Body of pancreas (tissue), 4 donors: Measurements from ENCODE around the gene OLIG3. TPM values are rescaled to one million over a fixed set of nuclear protein-coding genes. Genes with fewer than 3 reads are reported as not detected.

Experiments
- ATAC-seq: fragments of 150-250 bp; one replicate; pipeline ENCODE4 v1.9.1; 2016
- DNase-seq, 4 donors: peaks; one replicate each; pipeline ENCODE4 v3.0.0-alpha.2; 2019
- H3K27ac ChIP-seq, 4 donors: fragments of 200-600 bp; sonication (generic); 1 replicate in 3 of 4; 2 replicates in 1 of 4; pipeline versions ENCODE4 v1.5.1 to v1.6.1; 2016 to 2019; ENCODE audit warnings: mild to moderate bottlenecking in 1 of 4, mixed read lengths in 1 of 4, moderate library complexity in 1 of 4
- H3K27me3 ChIP-seq, 2 donors: fragments of 200-600 bp; sonication (generic); one replicate each; pipeline ENCODE4 v1.6.0; 2016; ENCODE audit warnings: mild to moderate bottlenecking in 1 of 2
- H3K36me3 ChIP-seq, 2 donors: fragments of 200-600 bp; sonication (generic); replicated peaks in 1 of 2; 2 replicates each; pipeline ENCODE4 v1.5.1; 2016; ENCODE audit warnings: low read depth in 2 of 2; ENCODE audit not compliant: insufficient read depth in 1 of 2
- H3K4me1 ChIP-seq: fragments of 200-600 bp; sonication (generic); one replicate; pipeline ENCODE4 v1.6.0; 2016
- H3K4me3 ChIP-seq, 2 donors: fragments of 200-600 bp; sonication (generic); 1 replicate in 1 of 2; 2 replicates in 1 of 2; pipeline ENCODE4 v1.5.1; 2016 to 2019
- H3K9me3 ChIP-seq, 3 donors: fragments of 200-600 bp; sonication (generic); 1 replicate in 2 of 3; 2 replicates in 1 of 3; pipeline ENCODE4 v1.5.1; 2016
- CTCF ChIP-seq, 7 experiments: fragments of 450-650 bp in 4 of 7; fragments of 200-600 bp in 3 of 7; sonication (generic) in 3 of 7; IDR thresholded peaks; one replicate each; pipeline ENCODE4 v1.5.1; 2016 to 2019; ENCODE audit warnings: antibody characterized with exemption in 7 of 7
- POLR2A ChIP-seq, 3 donors: fragments of 450-650 bp; IDR thresholded peaks; one replicate each; pipeline ENCODE4 v1.6.1; 2016; ENCODE audit warnings: antibody characterized with exemption in 3 of 3, mild to moderate bottlenecking in 2 of 3
- WGBS, 2 donors: methylation state at CpG; one replicate each; pipeline ENCODE4 v1.1.5; 2017; 5-methylcytosine and 5-hydroxymethylcytosine counted together
- intact Hi-C: fragments of 100-400 bp; cut with DNase I; formaldehyde crosslinking; loops from one replicate; pipeline ENCODE4 v1.15.1; 2023
- total RNA-seq, 2 donors: library from RNA; depleted of rRNA; stranded (reverse); fragments of >200 nt; gene quantifications; one replicate each; pipeline ENCODE4 v1.1.0, GENCODE V29; 2016

OLIG3 gene
- total RNA-seq, 2 donors from 2014 or later, result not detected

GRCh38 chr6:137465378-137466009 is 28.7 kb downstream of the OLIG3 start:
- intact Hi-C loops, result no loop called here
- H3K4me3 ChIP-seq, result no peak overlapping the region
- DNase-seq (no peak), ATAC-seq (no peak)
- no peaks in the 10 kb centered on the region for H3K36me3 ChIP-seq
- no peaks in the 10 kb centered on the region for H3K9me3 ChIP-seq
- H3K27ac ChIP-seq, result no peak overlapping the region
- TF ChIP-seq CTCF (IDR thresholded peaks at IDR 0.05) (no peak), POLR2A (IDR thresholded peaks at IDR 0.05) (no peak)
- no peaks in the 10 kb centered on the region for H3K27me3 ChIP-seq
- H3K4me1 ChIP-seq, result no peaks in the 10 kb centered on the region
- 72 to 73% methylated on average over 7 of the region's 7 CpGs for WGBS, 2 donors

GRCh38 chr6:137452333-137452894 is 41.8 kb downstream of the OLIG3 start:
- no peak for DNase-seq
- H3K27me3 ChIP-seq, result no peaks in the 10 kb centered on the region
- H3K4me1 ChIP-seq, result no peaks in the 10 kb centered on the region
- no peak for ATAC-seq
- no peak for TF ChIP-seq POLR2A (IDR thresholded peaks at IDR 0.05)
- no peak for TF ChIP-seq CTCF (IDR thresholded peaks at IDR 0.05)
- no peaks in the 10 kb centered on the region for H3K9me3 ChIP-seq
- no peaks in the 10 kb centered on the region for H3K36me3 ChIP-seq
- H3K27ac ChIP-seq, result no peak overlapping the region
- intact Hi-C loops, result no loop called here
- no peak overlapping the region for H3K4me3 ChIP-seq
- 74 to 78% methylated on average over 7 of the region's 7 CpGs for WGBS, 2 donors

GRCh38 chr6:137443901-137444300 is 50.3 kb downstream of the OLIG3 start:
- Histone ChIP-seq H3K27ac (no peak overlapping the region), H3K9me3 (no peaks in the 10 kb centered on the region), H3K27me3 (no peaks in the 10 kb centered on the region), H3K4me3 (no peak overlapping the region), H3K4me1 (no peaks in the 10 kb centered on the region), H3K36me3 (no peaks in the 10 kb centered on the region)
- intact Hi-C loops, result no loop called here
- TF ChIP-seq CTCF (IDR thresholded peaks at IDR 0.05), result no peak
- no peak for TF ChIP-seq POLR2A (IDR thresholded peaks at IDR 0.05)
- no peak for DNase-seq
- no peak for ATAC-seq
- WGBS, 2 donors, result 62 to 88% methylated on average over 1 of the region's 1 CpG
